Natural killer cell (primary cell): ENCODE measurements around the gene COQ8A. TPM values are rescaled to one million over a fixed set of nuclear protein-coding genes. Genes with fewer than 3 reads are reported as not detected.

Experiments
- ATAC-seq, 3 donors: fragments of 150-1000 bp in 2 of 3; fragments of 200-7000 bp in 1 of 3; cut with Tn5 transposase; 1 replicate in 1 of 3; 2 replicates in 2 of 3; pipeline ENCODE4 v1.10.0; 2021; ENCODE audit warnings: mild to moderate bottlenecking in 2 of 3, moderate library complexity in 2 of 3
- DNase-seq, 2 donors: peaks; one replicate each; pipeline versions ENCODE4 v3.0.0 to v3.0.0-alpha.2; 2013 to 2021; ENCODE audit warnings: mixed read lengths in 1 of 2
- H3K27ac ChIP-seq: one replicate; pipeline ENCODE4 v1.5.1; 2013; ENCODE audit warnings: mild to moderate bottlenecking, low read length
- H3K27me3 ChIP-seq: one replicate; pipeline ENCODE4 v1.6.1; 2013; ENCODE audit warnings: low read length; ENCODE audit not compliant: control insufficient read depth, insufficient read depth
- H3K36me3 ChIP-seq: one replicate; pipeline ENCODE4 v1.6.1; 2013; ENCODE audit warnings: low read length; ENCODE audit not compliant: control insufficient read depth, insufficient read depth
- H3K4me1 ChIP-seq: one replicate; pipeline ENCODE4 v1.6.1; 2013; ENCODE audit warnings: low read length; ENCODE audit not compliant: control insufficient read depth, insufficient read depth
- H3K4me3 ChIP-seq: one replicate; pipeline ENCODE4 v1.5.1; 2013; ENCODE audit warnings: low read length
- H3K9me3 ChIP-seq: one replicate; pipeline ENCODE4 v1.6.1; 2013; ENCODE audit warnings: low read length; ENCODE audit not compliant: control insufficient read depth, insufficient read depth
- H3K27ac Mint-ChIP-seq, 2 donors: one replicate each; pipeline ENCODE4 v1.8.0; 2022; ENCODE audit warnings: mild to moderate bottlenecking in 2 of 2, mixed read lengths in 2 of 2, moderate library complexity in 1 of 2
- H3K27me3 Mint-ChIP-seq, 2 donors: one replicate each; pipeline ENCODE4 v1.8.0; 2022; ENCODE audit warnings: low read depth in 2 of 2, mixed read lengths in 2 of 2
- H3K36me3 Mint-ChIP-seq: one replicate; pipeline ENCODE4 v1.8.0; 2022; ENCODE audit warnings: mixed read lengths
- H3K4me1 Mint-ChIP-seq, 2 donors: one replicate each; pipeline ENCODE4 v1.8.0; 2022; ENCODE audit warnings: mixed read lengths in 2 of 2
- H3K4me3 Mint-ChIP-seq: one replicate; pipeline ENCODE4 v1.8.0; 2022; ENCODE audit warnings: mild to moderate bottlenecking, moderate library complexity, mixed read lengths
- H3K9me3 Mint-ChIP-seq, 2 donors: one replicate each; pipeline ENCODE4 v1.8.0; 2022; ENCODE audit warnings: mixed read lengths in 2 of 2
- WGBS: methylation state at CpG from one replicate; pipeline ENCODE4 v1.1.7; 2013; ENCODE audit warnings: missing lambda C conversion rate; ENCODE audit not compliant: insufficient coverage; 5-methylcytosine and 5-hydroxymethylcytosine counted together
- intact Hi-C: fragments of 100-400 bp; cut with micrococcal nuclease; formaldehyde crosslinking; loops from one replicate; pipeline ENCODE4 v1.14.2; 2022
- total RNA-seq, 4 donors: library from RNA; stranded (reverse); fragments of 120-200 nt in 1 of 4; gene quantifications; one replicate each; pipeline versions ENCODE4 v1.2.3 to v1.2.4, GENCODE V29; 2013 to 2022
- TF ChIP-seq, protein P1 (sequence below): fragments of 200-600 bp; IDR thresholded peaks from one replicate; pipeline ENCODE4 v1.8.0; 2022; ENCODE audit warnings: antibody characterized with exemption

Gene COQ8A
- total RNA-seq, 3 donors from 2014 or later (not counting 1 experiment from before 2014, with no cell fraction given), result 42.9 to 59.7 (median 56.2) TPM

DNA sequence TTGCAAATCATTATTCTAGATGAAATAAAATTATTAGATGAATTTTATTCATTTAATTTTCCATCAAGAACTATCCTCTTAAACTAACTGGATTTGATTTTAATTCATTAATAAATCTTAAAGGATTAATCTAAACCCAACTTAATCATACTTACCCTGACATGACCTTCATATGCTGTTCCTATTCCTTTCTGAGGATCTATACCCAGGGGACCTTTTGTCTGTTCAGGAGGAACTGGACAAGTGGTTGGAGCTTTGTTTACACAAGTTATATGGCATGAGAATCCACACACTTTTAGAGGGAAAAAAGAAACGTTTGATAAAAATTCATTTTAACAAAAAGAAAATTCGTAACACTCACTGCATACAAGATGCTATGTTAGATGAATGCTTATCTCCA lies 95.2 kb downstream of the COQ8A start:
- Mint-ChIP-seq H3K4me3 (no peak overlapping the region), H3K27ac (no peak overlapping the region), H3K36me3 (no peaks in the 10 kb centered on the region), H3K9me3 (no peaks in the 10 kb centered on the region), H3K4me1 (peaks cover 0 to 5% of the 10 kb centered on the region in 2 donors), H3K27me3 (peaks cover 0 to 2% of the 10 kb centered on the region in 2 donors)
- intact Hi-C loops, result no loop called here
- TF ChIP-seq, protein P1, sequence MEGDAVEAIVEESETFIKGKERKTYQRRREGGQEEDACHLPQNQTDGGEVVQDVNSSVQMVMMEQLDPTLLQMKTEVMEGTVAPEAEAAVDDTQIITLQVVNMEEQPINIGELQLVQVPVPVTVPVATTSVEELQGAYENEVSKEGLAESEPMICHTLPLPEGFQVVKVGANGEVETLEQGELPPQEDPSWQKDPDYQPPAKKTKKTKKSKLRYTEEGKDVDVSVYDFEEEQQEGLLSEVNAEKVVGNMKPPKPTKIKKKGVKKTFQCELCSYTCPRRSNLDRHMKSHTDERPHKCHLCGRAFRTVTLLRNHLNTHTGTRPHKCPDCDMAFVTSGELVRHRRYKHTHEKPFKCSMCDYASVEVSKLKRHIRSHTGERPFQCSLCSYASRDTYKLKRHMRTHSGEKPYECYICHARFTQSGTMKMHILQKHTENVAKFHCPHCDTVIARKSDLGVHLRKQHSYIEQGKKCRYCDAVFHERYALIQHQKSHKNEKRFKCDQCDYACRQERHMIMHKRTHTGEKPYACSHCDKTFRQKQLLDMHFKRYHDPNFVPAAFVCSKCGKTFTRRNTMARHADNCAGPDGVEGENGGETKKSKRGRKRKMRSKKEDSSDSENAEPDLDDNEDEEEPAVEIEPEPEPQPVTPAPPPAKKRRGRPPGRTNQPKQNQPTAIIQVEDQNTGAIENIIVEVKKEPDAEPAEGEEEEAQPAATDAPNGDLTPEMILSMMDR, result no peak
- Histone ChIP-seq H3K9me3 (no peaks in the 10 kb centered on the region), H3K36me3 (no peaks in the 10 kb centered on the region), H3K27ac (no peak overlapping the region), H3K4me1 (no peaks in the 10 kb centered on the region), H3K4me3 (no peak overlapping the region), H3K27me3 (no peaks in the 10 kb centered on the region)
- DNase-seq, result no peak
- WGBS, result no CpG with 5 or more reads among the region's 2 CpGs
- ATAC-seq, result no peak

DNA sequence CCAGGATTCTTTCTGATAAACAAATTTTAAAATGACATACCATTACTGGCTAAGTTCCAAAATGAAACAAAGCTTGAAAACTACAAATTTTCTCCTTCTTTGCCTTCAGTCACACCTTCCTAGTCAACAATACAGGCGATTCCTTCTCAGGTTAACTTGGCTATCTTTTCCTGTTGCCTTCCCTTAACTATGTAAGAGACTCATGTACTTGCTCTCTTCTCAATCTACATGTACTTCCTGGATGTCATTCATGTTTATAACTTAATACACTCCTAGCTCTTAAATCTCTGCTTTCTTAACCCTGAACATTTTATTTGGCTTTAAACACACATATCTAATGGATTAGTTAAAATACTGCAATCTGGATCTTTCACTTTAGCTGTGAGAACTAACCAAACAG lies 97.0 kb downstream of the COQ8A start:
- intact Hi-C loops, result no loop called here
- TF ChIP-seq, protein P1, result no peak
- peaks cover 0 to 5% of the 10 kb centered on the region in 2 donors for H3K4me1 Mint-ChIP-seq
- H3K4me1 ChIP-seq, result no peaks in the 10 kb centered on the region
- DNase-seq (no peak), ATAC-seq (no peak)
- no peaks in the 10 kb centered on the region for H3K9me3 Mint-ChIP-seq
- no peak overlapping the region for H3K27ac Mint-ChIP-seq
- no peak overlapping the region for H3K4me3 ChIP-seq
- H3K27me3 Mint-ChIP-seq, result peaks cover 2 to 6% of the 10 kb centered on the region in 2 donors
- no peaks in the 10 kb centered on the region for H3K9me3 ChIP-seq
- H3K4me3 Mint-ChIP-seq, result no peak overlapping the region
- no peaks in the 10 kb centered on the region for H3K36me3 ChIP-seq
- no peaks in the 10 kb centered on the region for H3K36me3 Mint-ChIP-seq
- no peaks in the 10 kb centered on the region for H3K27me3 ChIP-seq
- H3K27ac ChIP-seq, result no peak overlapping the region
- WGBS, result 86% methylated on average over 1 of the region's 1 CpG

Other genes starting within 250 kb of the COQ8A start
- gene ITPKB, start 201.0 kb upstream of the COQ8A start, total RNA-seq, result 100 to 1,000 TPM in 1 of 3 donors, 10 to 100 TPM in 2; 92.2 to 133 (median 99.0) TPM
- gene PSEN2, start 69.7 kb upstream of the COQ8A start, total RNA-seq, result 10 to 100 TPM; 12.6 to 22.8 (median 14.9) TPM